Loucy (cell line): ENCODE data around the gene ZFP30.

ENCODE experiments used
- H2AFZ ChIP-seq: fragments of 200-600 bp; sonication (generic); 2 replicates; pipeline ENCODE4 v1.6.0; 2016; ENCODE audit warnings: antibody characterized with exemption, mild to moderate bottlenecking, low read length, moderate library complexity
- H3F3A ChIP-seq: fragments of 200-600 bp; 2 replicates; pipeline ENCODE4 v1.6.0; 2016; ENCODE audit warnings: antibody characterized with exemption, low read depth, mild to moderate bottlenecking
- H3K27me3 ChIP-seq: fragments of 200-600 bp; sonication (generic); 2 replicates; pipeline ENCODE4 v1.6.1; 2014; ENCODE audit warnings: low read length, mild to moderate bottlenecking; ENCODE audit not compliant: insufficient read depth, poor library complexity, severe bottlenecking
- H3K36me3 ChIP-seq: fragments of 200-600 bp; sonication (generic); 2 replicates; pipeline ENCODE4 v1.6.1; 2016; ENCODE audit warnings: low read length; ENCODE audit not compliant: insufficient read depth
- H3K4me1 ChIP-seq: fragments of 200-600 bp; sonication (generic); 2 replicates; pipeline ENCODE4 v1.5.1; 2014; ENCODE audit warnings: low read length, mild to moderate bottlenecking; ENCODE audit not compliant: insufficient read depth, poor library complexity, severe bottlenecking
- H3K4me2 ChIP-seq: fragments of 200-600 bp; sonication (generic); 2 replicates; pipeline ENCODE4 v1.6.0; 2014; ENCODE audit warnings: antibody characterized with exemption, low read length, low read depth, mild to moderate bottlenecking; ENCODE audit not compliant: poor library complexity, severe bottlenecking
- H3K4me3 ChIP-seq: fragments of 200-600 bp; sonication (generic); 2 replicates; pipeline ENCODE4 v1.5.1; 2014; ENCODE audit warnings: low read length, mild to moderate bottlenecking, mixed read lengths; ENCODE audit not compliant: poor library complexity, severe bottlenecking
- H3K79me2 ChIP-seq: fragments of 200-600 bp; sonication (generic); 2 replicates; pipeline ENCODE4 v1.6.1; 2014; ENCODE audit warnings: low read length; ENCODE audit not compliant: insufficient read depth
- H3K9ac ChIP-seq: fragments of 200-600 bp; sonication (generic); 2 replicates; pipeline ENCODE4 v1.6.0; 2014; ENCODE audit warnings: mild to moderate bottlenecking, low read depth, low read length, moderate library complexity; ENCODE audit not compliant: poor library complexity, severe bottlenecking
- H3K9me2 ChIP-seq: fragments of 200-600 bp; sonication (generic); replicated peaks from 2 replicates; pipeline ENCODE4 v1.6.1; 2016; ENCODE audit warnings: low read depth, low read length, mixed read lengths
- H3K9me3 ChIP-seq: fragments of 200-600 bp; sonication (generic); 2 replicates; pipeline ENCODE4 v1.6.1; 2014; ENCODE audit warnings: mild to moderate bottlenecking, antibody characterized with exemption, low read length, low read depth; ENCODE audit not compliant: insufficient read depth
- H4K20me1 ChIP-seq: fragments of 200-600 bp; sonication (generic); 2 replicates; pipeline ENCODE4 v1.6.0; 2014; ENCODE audit warnings: antibody characterized with exemption, low read length, mild to moderate bottlenecking; ENCODE audit not compliant: insufficient read depth, poor library complexity, severe bottlenecking
- CTCF ChIP-seq: fragments of 200-600 bp; sonication (generic); conservative IDR thresholded peaks from 2 replicates; pipeline ENCODE4 v1.5.1; 2014; ENCODE audit warnings: mild to moderate bottlenecking, antibody characterized with exemption, low read length
- EZH2phosphoT487 ChIP-seq: fragments of 200-600 bp; IDR thresholded peaks from 2 replicates; pipeline ENCODE4 v1.6.1; 2018; ENCODE audit warnings: antibody characterized with exemption, mild to moderate bottlenecking, moderate library complexity, borderline replicate concordance

ZFP30 gene

GRCh38 chr19:37594982-37595382 is 60.3 kb downstream of the ZFP30 start:
- H3K9me3 ChIP-seq: no peaks in the 10 kb centered on the region
- no peaks in the 10 kb centered on the region for H3K27me3 ChIP-seq
- H3F3A ChIP-seq: no peaks in the 10 kb centered on the region
- peaks cover 7% of the 10 kb centered on the region; the same call in 1 of the 2 replicates for H3K79me2 ChIP-seq
- no peaks in the 10 kb centered on the region for H4K20me1 ChIP-seq
- no peaks in the 10 kb centered on the region for H3K9me2 ChIP-seq
- peak overlapping the region; percentile 90 for H3K4me2 ChIP-seq
- peak overlapping the region; percentile 92 for H3K4me3 ChIP-seq
- peak overlapping the region; percentile 77 for H3K9ac ChIP-seq
- H3K36me3 ChIP-seq: no peaks in the 10 kb centered on the region
- H3K4me1 ChIP-seq: peaks cover 17% of the 10 kb centered on the region
- peak overlapping the region; percentile 99 for H2AFZ ChIP-seq
- no peak for TF ChIP-seq EZH2phosphoT487
- TF ChIP-seq CTCF: no peak

- Histone ChIP-seq H3K4me1 (peaks cover 17% of the 10 kb centered on the region), H3K27me3 (no peaks in the 10 kb centered on the region), H4K20me1 (no peaks in the 10 kb centered on the region), H3K9ac (peak within 1 kb of the TSS; percentile 77), H3K9me2 (no peaks in the 10 kb centered on the region), H3K79me2 (peaks cover 7% of the 10 kb centered on the region; the same call in 1 of the 2 replicates), H3F3A (no peaks in the 10 kb centered on the region), H3K9me3 (no peaks in the 10 kb centered on the region), H3K36me3 (no peaks in the 10 kb centered on the region), H3K4me3 (peak within 1 kb of the TSS; percentile 92), H3K4me2 (peak within 1 kb of the TSS; percentile 90), H2AFZ (peak within 1 kb of the TSS; percentile 99)
- TF ChIP-seq EZH2phosphoT487: no peak
- no peak for TF ChIP-seq CTCF
These were observed 60.8 kb downstream of the ZFP30 start, which contains the start of the genes ZNF540 and ZNF571 for GRCh38 chr19:37594304-37594981. ZNF540 (plus strand) TSS chr19:37594876; CDS start chr19:37598448, 3,572 bp downstream. ZNF571 (minus strand) TSS chr19:37594792; CDS start chr19:37586676, 8,116 bp downstream.

DNA sequence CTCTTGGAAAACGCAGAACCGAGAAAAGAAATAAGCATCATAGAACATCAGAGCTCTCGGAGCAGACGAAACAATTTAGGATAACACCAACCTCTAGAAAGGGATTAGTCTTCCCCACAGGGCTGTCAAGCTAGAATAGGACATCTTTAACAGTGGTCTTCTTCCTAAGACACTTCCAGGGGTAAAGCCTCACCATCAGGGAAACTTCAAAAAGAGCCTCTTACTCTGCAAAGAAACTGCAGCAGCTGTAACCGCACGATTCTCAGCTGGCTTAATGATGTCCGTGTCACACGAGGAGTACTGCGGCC is 61.3 kb downstream of the ZFP30 start:
- H3K9me3 ChIP-seq: no peaks in the 10 kb centered on the region
- H3K27me3 ChIP-seq: no peaks in the 10 kb centered on the region
- peak overlapping the region; percentile 77 for H3K9ac ChIP-seq
- H3K4me3 ChIP-seq: peak overlapping the region; percentile 92
- H4K20me1 ChIP-seq: no peaks in the 10 kb centered on the region
- H3K9me2 ChIP-seq: no peaks in the 10 kb centered on the region
- H3K79me2 ChIP-seq: peaks cover 7% of the 10 kb centered on the region; the same call in 1 of the 2 replicates
- peak overlapping the region; percentile 90 for H3K4me2 ChIP-seq
- TF ChIP-seq EZH2phosphoT487: no peak
- TF ChIP-seq CTCF: no peak
- H3F3A ChIP-seq: no peaks in the 10 kb centered on the region
- H3K36me3 ChIP-seq: no peaks in the 10 kb centered on the region
- peaks cover 17% of the 10 kb centered on the region for H3K4me1 ChIP-seq
- H2AFZ ChIP-seq: peak overlapping the region; percentile 99
